Upper lobe of right lung (tissue), 1 donor: ENCODE data around the gene ADCY10. TPM values are rescaled to one million over a fixed set of nuclear protein-coding genes. Genes with fewer than 3 reads are reported as not detected.
"Not testable (repeated sequence)": the region's sequence is repeated elsewhere in the genome, so short reads cannot be mapped to it uniquely, and the experiment has no call there.

Experiments
- ATAC-seq: fragments of 200-7000 bp; cut with Tn5 transposase; one replicate; pipeline ENCODE4 v1.9.1; 2020; ENCODE audit warnings: mild to moderate bottlenecking, moderate library complexity
- DNase-seq: peaks from one replicate; pipeline ENCODE4 v3.0.0-alpha.2; 2020
- H3K27ac ChIP-seq: fragments of 200-600 bp; one replicate; pipeline ENCODE4 v1.8.0; 2022
- H3K27me3 ChIP-seq: fragments of 200-600 bp; one replicate; pipeline ENCODE4 v1.8.0; 2022; ENCODE audit warnings: mild to moderate bottlenecking
- H3K36me3 ChIP-seq: fragments of 200-600 bp; one replicate; pipeline ENCODE4 v1.8.0; 2022
- H3K4me1 ChIP-seq: fragments of 200-600 bp; one replicate; pipeline ENCODE4 v1.8.0; 2022
- H3K4me3 ChIP-seq: fragments of 200-600 bp; one replicate; pipeline ENCODE4 v1.8.0; 2022; ENCODE audit warnings: mild to moderate bottlenecking
- H3K9me3 ChIP-seq: fragments of 200-600 bp; one replicate; pipeline ENCODE4 v1.8.0; 2022
- intact Hi-C: fragments of 100-400 bp; cut with DNase I; formaldehyde crosslinking; loops from one replicate; pipeline ENCODE4 v1.11.0; 2022
- total RNA-seq: library from RNA; stranded (reverse); fragmentation: NEBNext Ultra II Directional; extraction: Animal tissue kit (Norgen Biotek cat#: 25700); gene quantifications from one replicate; pipeline ENCODE4 v1.2.1, GENCODE V29; 2021
- TF ChIP-seq, protein P1 (sequence below): fragments of 200-600 bp; IDR thresholded peaks from one replicate; pipeline ENCODE4 v1.8.0; 2022; ENCODE audit warnings: antibody characterized with exemption
- donor health status: DM: no; HTN: yes; CAD: no; lungs with severe emphysema.

The ADCY10 gene
- total RNA-seq, 1 donor from 2014 or later: 0.29 TPM

DNA sequence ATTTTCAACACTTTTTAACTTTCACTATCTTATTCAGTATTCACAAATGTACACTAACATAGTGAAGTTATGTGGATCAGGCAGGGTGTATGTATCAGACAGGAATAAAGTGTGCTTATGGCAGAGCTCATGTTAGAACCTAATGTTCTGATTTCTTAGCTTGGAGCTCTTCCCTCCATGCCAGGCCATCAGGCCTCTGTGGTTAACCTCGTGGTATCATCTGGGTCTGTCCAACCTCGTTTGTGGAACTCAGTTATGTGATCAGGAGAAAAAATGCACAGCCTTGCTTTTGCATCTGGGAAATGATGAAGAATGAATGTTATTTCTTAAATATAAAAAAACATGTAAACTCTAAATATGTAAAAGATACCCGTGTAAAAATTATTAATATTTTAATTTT lies 105.2 kb downstream of the ADCY10 start:
- no peak for DNase-seq
- TF ChIP-seq, protein P1, sequence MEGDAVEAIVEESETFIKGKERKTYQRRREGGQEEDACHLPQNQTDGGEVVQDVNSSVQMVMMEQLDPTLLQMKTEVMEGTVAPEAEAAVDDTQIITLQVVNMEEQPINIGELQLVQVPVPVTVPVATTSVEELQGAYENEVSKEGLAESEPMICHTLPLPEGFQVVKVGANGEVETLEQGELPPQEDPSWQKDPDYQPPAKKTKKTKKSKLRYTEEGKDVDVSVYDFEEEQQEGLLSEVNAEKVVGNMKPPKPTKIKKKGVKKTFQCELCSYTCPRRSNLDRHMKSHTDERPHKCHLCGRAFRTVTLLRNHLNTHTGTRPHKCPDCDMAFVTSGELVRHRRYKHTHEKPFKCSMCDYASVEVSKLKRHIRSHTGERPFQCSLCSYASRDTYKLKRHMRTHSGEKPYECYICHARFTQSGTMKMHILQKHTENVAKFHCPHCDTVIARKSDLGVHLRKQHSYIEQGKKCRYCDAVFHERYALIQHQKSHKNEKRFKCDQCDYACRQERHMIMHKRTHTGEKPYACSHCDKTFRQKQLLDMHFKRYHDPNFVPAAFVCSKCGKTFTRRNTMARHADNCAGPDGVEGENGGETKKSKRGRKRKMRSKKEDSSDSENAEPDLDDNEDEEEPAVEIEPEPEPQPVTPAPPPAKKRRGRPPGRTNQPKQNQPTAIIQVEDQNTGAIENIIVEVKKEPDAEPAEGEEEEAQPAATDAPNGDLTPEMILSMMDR: no peak
- Histone ChIP-seq H3K27ac (no peak overlapping the region), H3K4me1 (no peaks in the 10 kb centered on the region), H3K4me3 (no peak overlapping the region), H3K9me3 (no peaks in the 10 kb centered on the region), H3K27me3 (no peaks in the 10 kb centered on the region), H3K36me3 (no peaks in the 10 kb centered on the region)
- intact Hi-C loops: no loop called here
- no peak for ATAC-seq

GRCh38 chr1:167808104-167808503 lies 105.8 kb downstream of the ADCY10 start:
- Histone ChIP-seq H3K36me3 (no peaks in the 10 kb centered on the region), H3K27me3 (no peaks in the 10 kb centered on the region), H3K9me3 (no peaks in the 10 kb centered on the region), H3K4me1 (peaks cover 2% of the 10 kb centered on the region), H3K27ac (no peak overlapping the region), H3K4me3 (no peak overlapping the region)
- ATAC-seq (no peak), DNase-seq (no peak)
- intact Hi-C loops: no loop called here
- TF ChIP-seq, protein P1: no peak

DNA sequence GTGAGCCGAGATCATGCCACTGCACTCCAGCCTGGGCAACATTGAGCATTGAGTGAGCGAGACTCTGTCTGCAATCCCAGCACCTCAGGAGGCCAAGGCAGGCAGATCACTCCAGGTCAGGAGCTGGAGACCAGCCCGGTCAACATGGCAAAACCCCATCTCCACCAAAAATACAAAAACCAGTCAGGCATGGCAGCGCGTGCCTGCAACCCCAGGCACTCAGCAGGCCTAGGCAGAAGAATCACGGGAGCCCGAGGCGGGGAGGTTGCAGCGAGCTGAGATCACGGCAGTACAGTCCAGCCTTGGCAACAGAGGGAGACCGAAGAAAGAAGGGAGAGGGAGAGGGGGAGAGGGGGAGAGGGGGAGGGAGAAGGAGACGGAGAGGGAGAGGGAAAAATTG lies 107.3 kb downstream of the ADCY10 start:
- ATAC-seq, intact Hi-C loops, H3K27ac ChIP-seq, H3K27me3 ChIP-seq, H3K36me3 ChIP-seq, H3K4me3 ChIP-seq, DNase-seq, H3K9me3 ChIP-seq, H3K4me1 ChIP-seq: not testable (repeated sequence)

GRCh38 chr1:167806235-167806634 lies 107.7 kb downstream of the ADCY10 start:
- H3K36me3 ChIP-seq, DNase-seq, H3K4me1 ChIP-seq, H3K4me3 ChIP-seq, H3K27ac ChIP-seq, ATAC-seq, intact Hi-C loops, H3K9me3 ChIP-seq, H3K27me3 ChIP-seq: not testable (repeated sequence)

DNA sequence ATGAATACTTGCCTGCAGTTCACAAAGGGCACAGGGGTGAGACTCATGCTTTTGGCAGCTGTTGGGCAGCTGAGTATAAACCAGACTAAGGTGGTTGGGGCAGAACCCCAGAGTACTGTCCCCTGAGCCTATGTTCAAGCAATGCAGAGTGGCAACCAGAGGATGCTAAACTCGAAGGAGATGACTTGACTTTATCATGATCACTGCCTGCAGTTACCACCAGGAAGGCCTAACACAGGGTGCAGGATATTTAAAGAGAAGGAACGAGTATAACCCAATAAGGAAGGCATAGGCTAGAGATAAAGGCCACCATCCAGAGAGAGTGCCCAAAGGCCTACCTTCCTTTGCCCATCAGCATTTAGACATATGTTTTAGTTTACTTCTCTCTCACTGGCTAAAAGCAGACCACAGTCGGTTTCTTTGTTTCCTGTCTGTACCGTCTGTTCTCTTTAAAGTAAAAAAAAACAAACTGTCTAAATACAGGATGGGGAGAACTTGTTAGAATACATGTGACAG lies 108.8 kb downstream of the ADCY10 start:
- TF ChIP-seq, protein P1: no peak
- DNase-seq: no peak
- no peaks in the 10 kb centered on the region for H3K36me3 ChIP-seq
- H3K9me3 ChIP-seq: no peaks in the 10 kb centered on the region
- intact Hi-C loops: no loop called here
- no peak overlapping the region for H3K27ac ChIP-seq
- H3K4me3 ChIP-seq: no peak overlapping the region
- H3K4me1 ChIP-seq: peaks cover 3% of the 10 kb centered on the region
- ATAC-seq: no peak
- no peaks in the 10 kb centered on the region for H3K27me3 ChIP-seq

- Histone ChIP-seq H3K4me1 (peaks cover 3% of the 10 kb centered on the region), H3K9me3 (no peaks in the 10 kb centered on the region), H3K36me3 (no peaks in the 10 kb centered on the region), H3K27ac (no peak overlapping the region), H3K27me3 (no peaks in the 10 kb centered on the region), H3K4me3 (no peak overlapping the region)
- ATAC-seq (peak; percentile 99), DNase-seq (peak; percentile 94)
- TF ChIP-seq, protein P1: peak; percentile 98
- intact Hi-C loops: no loop called here
Observed at GRCh38 chr1:167803358-167804207, 110.4 kb downstream of the ADCY10 start.
